Keratinocyte (primary cell): ENCODE measurements around the gene TPSAB1. TPM values are rescaled to one million over a fixed set of nuclear protein-coding genes. Genes with fewer than 3 reads are reported as not detected.

Source experiments
- DNase-seq: peaks from one replicate; pipeline ENCODE4 v3.0.0-alpha.2; 2011; ENCODE audit warnings: low read depth, missing footprints, low spot score
- FAIRE-seq: peaks from 2 replicates; lab custom pipeline; 2011; peaks lifted over from hg19 to GRCh38; lab: Jason Lieb, UNC
- H2AFZ ChIP-seq: 2 replicates; pipeline ENCODE4 v1.6.0; 2012; ENCODE audit warnings: low read length, control low read depth, inconsistent platforms; ENCODE audit not compliant: control insufficient read depth
- H3K27ac ChIP-seq: 2 replicates; pipeline ENCODE4 v1.5.1; 2011; ENCODE audit warnings: low read length; ENCODE audit not compliant: control insufficient read depth, insufficient read depth
- H3K27me3 ChIP-seq: 3 replicates; pipeline ENCODE4 v1.6.0; 2011; ENCODE audit warnings: low read length; ENCODE audit not compliant: control insufficient read depth, insufficient read depth; ENCODE audit errors: extremely low read depth
- H3K36me3 ChIP-seq, 2 experiments: 2 replicates in 1 of 2; 3 replicates in 1 of 2; pipeline ENCODE4 v1.5.1; 2011; ENCODE audit warnings: low read length in 2 of 2, mild to moderate bottlenecking in 1 of 2; ENCODE audit not compliant: control insufficient read depth in 2 of 2, insufficient read depth in 2 of 2; ENCODE audit errors: extremely low read depth in 1 of 2
- H3K4me1 ChIP-seq: 3 replicates; pipeline ENCODE4 v1.5.1; 2011; ENCODE audit warnings: low read length; ENCODE audit not compliant: control insufficient read depth, insufficient read depth; ENCODE audit errors: extremely low read depth
- H3K4me2 ChIP-seq: 3 replicates; pipeline ENCODE4 v1.6.0; 2011; ENCODE audit warnings: low read depth, low read length; ENCODE audit not compliant: control insufficient read depth, insufficient read depth; ENCODE audit errors: extremely low read depth
- H3K4me3 ChIP-seq, 3 experiments: fragments of 200-600 bp in 1 of 3; sonication (generic) in 1 of 3; 2 replicates in 2 of 3; 3 replicates in 1 of 3; pipeline ENCODE4 v1.5.1; 2011 to 2016; ENCODE audit warnings: low read length in 3 of 3, mild to moderate bottlenecking in 3 of 3, control low read depth in 2 of 3, inconsistent platforms in 1 of 3, low read depth in 1 of 3, mixed read lengths in 1 of 3, mixed run types in 1 of 3, moderate library complexity in 1 of 3; ENCODE audit not compliant: control insufficient read depth in 2 of 3, insufficient read depth in 2 of 3; ENCODE audit errors: extremely low read depth in 1 of 3
- H3K79me2 ChIP-seq: 2 replicates; pipeline ENCODE4 v1.6.0; 2012; ENCODE audit warnings: low read length; ENCODE audit not compliant: control insufficient read depth, insufficient read depth
- H3K9ac ChIP-seq: 3 replicates; pipeline ENCODE4 v1.6.0; 2011; ENCODE audit warnings: low read length; ENCODE audit not compliant: control insufficient read depth, insufficient read depth; ENCODE audit errors: extremely low read depth
- H3K9me1 ChIP-seq: 3 replicates; pipeline ENCODE4 v1.6.0; 2011; ENCODE audit warnings: low read length; ENCODE audit not compliant: control insufficient read depth, insufficient read depth; ENCODE audit errors: extremely low read depth
- H3K9me3 ChIP-seq: 2 replicates; pipeline ENCODE4 v1.5.1; 2012; ENCODE audit warnings: low read depth, low read length; ENCODE audit not compliant: control insufficient read depth
- H4K20me1 ChIP-seq: 3 replicates; pipeline ENCODE4 v1.6.0; 2011; ENCODE audit warnings: low read length; ENCODE audit not compliant: control insufficient read depth, insufficient read depth; ENCODE audit errors: extremely low read depth
- CTCF ChIP-seq, 3 experiments: IDR thresholded peaks in 1 of 3; conservative IDR thresholded peaks in 1 of 3; optimal IDR thresholded peaks in 1 of 3; 2 replicates in 2 of 3; 3 replicates in 1 of 3; pipeline versions ENCODE3 to v1.5.1; 2011; ENCODE audit warnings: low read length in 3 of 3, mild to moderate bottlenecking in 3 of 3, moderate library complexity in 2 of 3, control low read depth in 1 of 3, inconsistent platforms in 1 of 3; ENCODE audit not compliant: insufficient read depth in 2 of 3; ENCODE audit errors: extremely low read depth in 1 of 3
- EZH2 ChIP-seq: IDR thresholded peaks from one replicate; pipeline ENCODE4 v1.6.1; 2012; ENCODE audit warnings: inconsistent platforms, mild to moderate bottlenecking, low read length, moderate library complexity
- dilution Hi-C: fragments of 300-500 bp; cut with MboI; formaldehyde crosslinking; loops from one replicate; pipeline ENCODE4 v1.7.0; 2020; ENCODE audit warnings: low sequenced_read_pairs; ENCODE audit not compliant: extremely low pct_ligation_motif_present
- polyA plus RNA-seq, 5 experiments: library from polyadenylated mRNA; depleted of rRNA in 3 of 5; stranded (reverse) in 3 of 5; stranded (forward) in 1 of 5; unstranded in 1 of 5; fragments of >200 nt; gene quantifications; 1 replicate in 1 of 5; 2 replicates in 3 of 5; 3 replicates in 1 of 5; pipeline versions ENCODE4 v1.2.1 to v1.2.3, GENCODE V29; 2011 to 2012; ENCODE audit warnings: missing spikeins in 2 of 5, low read depth in 1 of 5, low replicate concordance in 1 of 5

TPSAB1 gene
- polyA plus RNA-seq, 1 donor (not counting 4 experiments of a cell fraction or from before 2014, with no cell fraction given): not detected

DNA sequence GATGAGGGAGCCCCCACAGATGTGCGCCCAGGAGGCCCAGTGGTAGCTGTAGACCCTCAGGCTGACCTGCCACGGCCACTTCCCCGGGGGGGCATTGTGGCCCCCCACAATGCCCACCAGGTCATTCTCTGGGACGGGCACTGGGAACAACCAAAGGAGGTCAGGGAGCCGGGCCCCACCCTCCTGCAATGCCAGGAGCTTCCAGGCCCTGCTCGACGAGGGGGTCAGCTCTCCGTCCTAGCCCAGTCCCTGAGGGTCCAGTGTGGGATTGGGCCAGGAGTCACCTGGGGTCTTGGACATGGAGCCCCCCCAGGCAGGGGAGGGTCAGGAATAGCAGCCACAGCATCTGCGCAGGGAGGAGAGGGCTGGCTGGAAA lies 22.3 kb downstream of the TPSAB1 start:
- H3K27me3 ChIP-seq: peaks cover 47% of the 10 kb centered on the region
- no peak overlapping the region for H3K9ac ChIP-seq
- no peak overlapping the region for H3K4me3 ChIP-seq
- no peaks in the 10 kb centered on the region for H4K20me1 ChIP-seq
- no peaks in the 10 kb centered on the region for H3K9me1 ChIP-seq
- no peaks in the 10 kb centered on the region for H3K4me1 ChIP-seq
- no peaks in the 10 kb centered on the region for H3K36me3 ChIP-seq
- H3K4me2 ChIP-seq: no peak overlapping the region
- no peak overlapping the region for H3K27ac ChIP-seq
- H2AFZ ChIP-seq: no peak overlapping the region
- H3K79me2 ChIP-seq: no peaks in the 10 kb centered on the region
- peaks cover 2% of the 10 kb centered on the region for H3K9me3 ChIP-seq
- dilution Hi-C loops: no loop called here
- FAIRE-seq (no peak), DNase-seq (no peak)
- no peak for TF ChIP-seq CTCF (optimal IDR thresholded peaks at IDR 0.05 in 1 of 3, IDR thresholded peaks at IDR 0.05 in 1 of 3, conservative IDR thresholded peaks at IDR 0.05 in 1 of 3; ENCODE audit: extremely low read depth in 1 of 3, insufficient read depth in 2 of 3, low read length in 3 of 3)
- no peak for TF ChIP-seq EZH2

GRCh38 chr16:1263591-1264344 lies 23.3 kb downstream of the TPSAB1 start:
- Histone ChIP-seq H3K27ac (no peak overlapping the region), H3K79me2 (no peaks in the 10 kb centered on the region), H3K9ac (no peak overlapping the region), H3K27me3 (peaks cover 47% of the 10 kb centered on the region), H3K4me3 (no peak overlapping the region), H3K9me1 (no peaks in the 10 kb centered on the region), H3K4me1 (no peaks in the 10 kb centered on the region), H4K20me1 (no peaks in the 10 kb centered on the region), H2AFZ (no peak overlapping the region), H3K9me3 (peaks cover 2% of the 10 kb centered on the region), H3K36me3 (no peaks in the 10 kb centered on the region), H3K4me2 (no peak overlapping the region)
- no peak for DNase-seq
- no peak for FAIRE-seq
- no peak for TF ChIP-seq EZH2
- no peak for TF ChIP-seq CTCF (optimal IDR thresholded peaks at IDR 0.05 in 1 of 3, IDR thresholded peaks at IDR 0.05 in 1 of 3, conservative IDR thresholded peaks at IDR 0.05 in 1 of 3; ENCODE audit: extremely low read depth in 1 of 3, insufficient read depth in 2 of 3, low read length in 3 of 3)
- dilution Hi-C loops: no loop called here
